HFF-Myc (cell line): ENCODE data around the gene LAYN.

Source experiments
- DNase-seq: peaks from one replicate; pipeline ENCODE4 v3.0.0-alpha.2; 2011; ENCODE audit warnings: low read depth; ENCODE audit errors: extremely low read depth
- H3K4me3 ChIP-seq: replicated peaks from 2 replicates; pipeline ENCODE4 v1.5.1; 2011; ENCODE audit warnings: low read depth, mild to moderate bottlenecking, control low read depth, low read length
- CTCF ChIP-seq: IDR thresholded peaks from 2 replicates; pipeline ENCODE4 v1.5.1; 2012; ENCODE audit warnings: mild to moderate bottlenecking, low read depth, low read length, control low read depth; ENCODE audit errors: missing control alignments

Gene LAYN

GRCh38 chr11:111521135-111521534 is 19.4 kb upstream of the LAYN start:
- no peak for TF ChIP-seq CTCF
- no peak overlapping the region for H3K4me3 ChIP-seq
- no peak for DNase-seq

- no peak for DNase-seq
- H3K4me3 ChIP-seq = no peak overlapping the region
- TF ChIP-seq CTCF = no peak
Measured at GRCh38 chr11:111522426-111522825, 18.1 kb upstream of the LAYN start.

GRCh38 chr11:111523343-111523742 is 17.2 kb upstream of the LAYN start:
- H3K4me3 ChIP-seq = no peak overlapping the region
- no peak for TF ChIP-seq CTCF
- DNase-seq = no peak

GRCh38 chr11:111524056-111524455 is 16.5 kb upstream of the LAYN start:
- DNase-seq = no peak
- H3K4me3 ChIP-seq = no peak overlapping the region
- no peak for TF ChIP-seq CTCF

- no peak for DNase-seq
- no peak for TF ChIP-seq CTCF
- no peak overlapping the region for H3K4me3 ChIP-seq
Measured at GRCh38 chr11:111525456-111525855, 15.1 kb upstream of the LAYN start.

GRCh38 chr11:111526501-111526900 is 14.0 kb upstream of the LAYN start:
- DNase-seq = no peak
- no peak overlapping the region for H3K4me3 ChIP-seq
- TF ChIP-seq CTCF = no peak

- no peak overlapping the region for H3K4me3 ChIP-seq
- no peak for TF ChIP-seq CTCF
- no peak for DNase-seq
Measured at GRCh38 chr11:111527279-111527678, 13.2 kb upstream of the LAYN start.
